HepG2 (cell line): ENCODE measurements around the gene ACTR6. TPM values are rescaled to one million over a fixed set of nuclear protein-coding genes. Genes with fewer than 3 reads are reported as not detected.
A peak's percentile ranks its signal among the peaks of the same experiment; 100 is the strongest.

ENCODE experiments used
- ARNT ChIP-seq: fragments of 450-650 bp; IDR thresholded peaks from 2 replicates; pipeline ENCODE4 v1.6.1; 2017
- ATAD3A ChIP-seq: sonication (generic); formaldehyde crosslinking; IDR thresholded peaks from 2 replicates; pipeline ENCODE4 v1.4.0; 2020; ENCODE audit warnings: missing genetic modification reagents
- ATF7-NPFF ChIP-seq: sonication (generic); formaldehyde crosslinking; IDR thresholded peaks from 2 replicates; pipeline ENCODE4 v1.8.1; 2023; ENCODE audit warnings: mild to moderate bottlenecking, low read depth, missing genetic modification reagents, moderate library complexity
- CCDC6 ChIP-seq: sonication (generic); formaldehyde crosslinking; IDR thresholded peaks from 2 replicates; pipeline ENCODE4 v1.8.1; 2022; ENCODE audit warnings: mild to moderate bottlenecking, missing genetic modification reagents, moderate library complexity
- CHD2 ChIP-seq: IDR thresholded peaks from 2 replicates; pipeline ENCODE4 v1.6.1; 2011; ENCODE audit warnings: low read depth, low read length, improper control_type of control experiment
- FOSL2 ChIP-seq: sonication (generic); formaldehyde crosslinking; IDR thresholded peaks from 2 replicates; pipeline ENCODE4 v1.4.0; 2020; ENCODE audit warnings: missing genetic modification reagents
- HOXA5 ChIP-seq: sonication (generic); formaldehyde crosslinking; IDR thresholded peaks from 2 replicates; pipeline ENCODE4 v1.4.0; 2020; ENCODE audit warnings: missing genetic modification reagents
- KLF16 ChIP-seq, 2 experiments: sonication (generic) in 1 of 2; formaldehyde crosslinking in 1 of 2; IDR thresholded peaks; 2 replicates each; pipeline versions ENCODE4 v1.6.1 to v1.8.0; 2016 to 2023; ENCODE audit warnings: missing genetic modification reagents in 2 of 2, missing compliant biosample characterization in 1 of 2
- NCOA2 ChIP-seq: sonication (generic); formaldehyde crosslinking; IDR thresholded peaks from 2 replicates; pipeline ENCODE4 v1.8.0; 2022; ENCODE audit warnings: inconsistent platforms
- PBX2 ChIP-seq: IDR thresholded peaks from 2 replicates; pipeline ENCODE4 v1.6.1; 2016; ENCODE audit warnings: control low read depth
- RARA ChIP-seq: IDR thresholded peaks from 2 replicates; pipeline ENCODE4 v1.6.1; 2016; ENCODE audit warnings: missing genetic modification reagents, missing compliant biosample characterization
- REPIN1 ChIP-seq: sonication (generic); formaldehyde crosslinking; IDR thresholded peaks from 2 replicates; pipeline ENCODE4 v1.8.0; 2022; ENCODE audit warnings: missing genetic modification reagents, low read depth, mild to moderate bottlenecking, borderline replicate concordance
- ZBTB10 ChIP-seq: sonication (generic); formaldehyde crosslinking; IDR thresholded peaks from 2 replicates; pipeline ENCODE4 v1.4.0; 2020; ENCODE audit warnings: missing genetic modification reagents, borderline replicate concordance
- ZBTB7A ChIP-seq: sonication (generic); formaldehyde crosslinking; IDR thresholded peaks from 2 replicates; pipeline ENCODE4 v1.8.0; 2022; ENCODE audit warnings: mild to moderate bottlenecking, missing genetic modification reagents
- ZFP91 ChIP-seq: sonication (generic); formaldehyde crosslinking; IDR thresholded peaks from 2 replicates; pipeline ENCODE4 v1.9.0; 2022; ENCODE audit warnings: missing genetic modification reagents, mild to moderate bottlenecking, borderline replicate concordance
- ZNF224 ChIP-seq: sonication (generic); formaldehyde crosslinking; IDR thresholded peaks from 2 replicates; pipeline ENCODE4 v1.5.0; 2020; ENCODE audit warnings: mild to moderate bottlenecking, missing genetic modification reagents
- ZNF292 ChIP-seq: sonication (generic); formaldehyde crosslinking; IDR thresholded peaks from 2 replicates; pipeline ENCODE4 v1.8.1; 2022; ENCODE audit warnings: mild to moderate bottlenecking, low read depth, missing genetic modification reagents, borderline replicate concordance
- ZNF354B ChIP-seq: sonication (generic); formaldehyde crosslinking; IDR thresholded peaks from 2 replicates; pipeline ENCODE4 v1.8.0; 2022; ENCODE audit warnings: mild to moderate bottlenecking, missing genetic modification reagents
- ZNF574 ChIP-seq: sonication (generic); formaldehyde crosslinking; IDR thresholded peaks from 2 replicates; pipeline ENCODE4 v1.4.0; 2020; ENCODE audit warnings: missing genetic modification reagents
- ZNF607 ChIP-seq: sonication (generic); formaldehyde crosslinking; IDR thresholded peaks from 2 replicates; pipeline ENCODE4 v1.5.1; 2020; ENCODE audit warnings: missing genetic modification reagents, mild to moderate bottlenecking, borderline replicate concordance
- ZNF672 ChIP-seq: sonication (generic); formaldehyde crosslinking; IDR thresholded peaks from 2 replicates; pipeline ENCODE4 v1.8.1; 2022; ENCODE audit warnings: missing genetic modification reagents
- ZNF7 ChIP-seq: IDR thresholded peaks from 2 replicates; pipeline ENCODE4 v1.6.1; 2016; ENCODE audit warnings: missing biosample characterization, missing genetic modification reagents
- ZNF792 ChIP-seq: IDR thresholded peaks from 2 replicates; pipeline ENCODE4 v1.6.1; 2016
- polyA plus RNA-seq, 8 experiments: library from polyadenylated mRNA; depleted of rRNA in 3 of 8; stranded (reverse) in 7 of 8; unstranded in 1 of 8; fragments of >200 nt; fragmentation: Illumina TruSeq in 4 of 8; extraction: Trizol in 4 of 8; gene quantifications; 2 replicates each; pipeline versions ENCODE4 v1.2.1 to v1.2.3, GENCODE V29; 2011 to 2016; ENCODE audit warnings: low read depth in 4 of 8, missing spikeins in 1 of 8, mixed read lengths in 1 of 8; ENCODE audit not compliant: insufficient read depth in 1 of 8
- total RNA-seq, 5 experiments: library from RNA; depleted of rRNA; stranded (reverse); fragments of >200 nt; fragmentation: Illumina TruSeq; extraction: Trizol; gene quantifications; 2 replicates each; pipeline ENCODE4 v1.2.3, GENCODE V29; 2016; ENCODE audit warnings: low read depth in 1 of 5

Gene ACTR6
- total and polyA plus RNA-seq, 2 of the 13 experiments (the other 11 are each of a cell fraction or from before 2014, with no cell fraction given) = 12.9 to 22.4 TPM

- TF ChIP-seq ZNF7 (CRISPR knock-in tag) (no peak), PBX2 (CRISPR knock-in tag) (no peak), ZNF224 (no peak), KLF16 (CRISPR knock-in tag; IDR thresholded peaks at IDR 0.05) (peak in 1 of 2 experiments; percentile 71; a peak in 2 of 4 replicates), CCDC6 (CRISPR knock-in tag) (no peak), ZNF607 (CRISPR knock-in tag) (0 out of 2 replicates have a peak, but pooled peaks have one; percentile 36), REPIN1 (CRISPR knock-in tag) (no peak), FOSL2 (CRISPR knock-in tag) (peak; percentile 27; the same call in 1 of the 2 replicates), RARA (CRISPR knock-in tag) (peak; percentile 53; the same call in 1 of the 2 replicates), ATAD3A (CRISPR knock-in tag) (no peak), HOXA5 (CRISPR knock-in tag) (peak; percentile 82; the same call in 1 of the 2 replicates), ZFP91 (no peak; the same call in 1 of the 2 replicates), CHD2 (no peak), ZNF292 (CRISPR knock-in tag) (no peak), ZNF354B (CRISPR knock-in tag) (no peak), NCOA2 (CRISPR knock-in tag) (no peak), ZNF792 (CRISPR knock-in tag) (0 out of 2 replicates have a peak, but pooled peaks have one; percentile 50), ZNF672 (CRISPR knock-in tag) (no peak), ARNT (no peak), ZBTB10 (CRISPR knock-in tag) (no peak), ZNF574 (CRISPR knock-in tag) (peak; percentile 100), ZBTB7A (CRISPR knock-in tag) (no peak), ATF7-NPFF (CRISPR knock-in tag) (no peak)
These were observed at the start of gene ACTR6 (continued) for GRCh38 chr12:100200463-100201181.
